ENCODE measurements around the gene RASGRF1.

RASGRF1 gene

DNA sequence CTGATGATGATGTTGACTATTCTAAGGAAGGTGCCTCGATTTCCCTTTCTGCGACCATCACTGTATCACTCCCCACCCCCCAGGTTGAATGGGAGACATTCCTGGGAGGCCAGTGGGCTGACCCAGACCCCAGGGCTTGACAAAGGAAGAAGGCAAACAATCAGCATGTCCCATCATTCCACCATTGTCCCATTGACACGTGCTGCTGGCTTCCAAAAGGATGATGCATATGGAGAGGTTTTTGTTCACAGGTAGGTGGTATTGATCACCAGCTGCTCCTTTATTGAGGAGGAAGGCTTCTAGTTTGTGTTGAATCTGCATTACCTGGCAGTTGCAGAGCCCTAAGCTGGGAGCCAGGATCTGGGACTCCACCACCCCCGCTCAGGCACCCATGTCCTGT lies 30.4 kb downstream of the RASGRF1 start (continued):
- no peak for TF ChIP-seq ZNF341 (tag by site-specific recombination; IDR thresholded peaks at IDR 0.05; ENCODE audit: low read depth)

GRCh38 chr15:79059081-79059572 lies 31.5 kb downstream of the RASGRF1 start:
- Histone ChIP-seq H3K4me3 (ENCODE audit: low read depth, low read length) (no peak overlapping the region), H3K27ac (ENCODE audit: extremely low read depth, low read depth, low read length) (no peak overlapping the region), H3K4me1 (ENCODE audit: control insufficient read depth, insufficient read depth, low read length) (no peaks in the 10 kb centered on the region), H3K9me3 (ENCODE audit: control insufficient read depth, insufficient read depth, low read depth, low read length) (no peaks in the 10 kb centered on the region), H3K36me3 (ENCODE audit: control insufficient read depth in 2 of 2, insufficient read depth in 1 of 2, low read length in 2 of 2) (no peaks in the 10 kb centered on the region)
- CTCF ChIA-PET = no interaction called here
- no peak for TF ChIP-seq ZNF18 (tag by site-specific recombination; IDR thresholded peaks at IDR 0.05)
- TF ChIP-seq, protein P1, sequence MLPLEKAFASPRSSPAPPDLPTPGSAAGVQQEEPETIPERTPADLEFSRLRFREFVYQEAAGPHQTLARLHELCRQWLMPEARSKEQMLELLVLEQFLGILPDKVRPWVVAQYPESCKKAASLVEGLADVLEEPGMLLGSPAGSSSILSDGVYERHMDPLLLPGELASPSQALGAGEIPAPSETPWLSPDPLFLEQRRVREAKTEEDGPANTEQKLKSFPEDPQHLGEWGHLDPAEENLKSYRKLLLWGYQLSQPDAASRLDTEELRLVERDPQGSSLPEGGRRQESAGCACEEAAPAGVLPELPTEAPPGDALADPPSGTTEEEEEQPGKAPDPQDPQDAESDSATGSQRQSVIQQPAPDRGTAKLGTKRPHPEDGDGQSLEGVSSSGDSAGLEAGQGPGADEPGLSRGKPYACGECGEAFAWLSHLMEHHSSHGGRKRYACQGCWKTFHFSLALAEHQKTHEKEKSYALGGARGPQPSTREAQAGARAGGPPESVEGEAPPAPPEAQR (tag by site-specific recombination; IDR thresholded peaks at IDR 0.05) = no peak
- no peak for TF ChIP-seq OVOL3 (tag by site-specific recombination; IDR thresholded peaks at IDR 0.05)
- no peak for TF ChIP-seq SCRT2 (tag by site-specific recombination; IDR thresholded peaks at IDR 0.05)
- TF ChIP-seq ZNF629 (tag by site-specific recombination; IDR thresholded peaks at IDR 0.05) = no peak
- no peak for TF ChIP-seq REPIN1 (tag by site-specific recombination; IDR thresholded peaks at IDR 0.05; ENCODE audit: low read depth)
- no peak for TF ChIP-seq ZNF148 (tag by site-specific recombination; IDR thresholded peaks at IDR 0.05; ENCODE audit: borderline replicate concordance)
- TF ChIP-seq HOXD13 (CRISPR knock-in tag; IDR thresholded peaks at IDR 0.05; ENCODE audit: borderline replicate concordance) = no peak
- no peak for TF ChIP-seq KLF1 (tag by site-specific recombination; IDR thresholded peaks at IDR 0.05)
- TF ChIP-seq PATZ1 (tag by site-specific recombination; IDR thresholded peaks at IDR 0.05) = no peak
- POLR2A ChIA-PET = no interaction called here

DNA sequence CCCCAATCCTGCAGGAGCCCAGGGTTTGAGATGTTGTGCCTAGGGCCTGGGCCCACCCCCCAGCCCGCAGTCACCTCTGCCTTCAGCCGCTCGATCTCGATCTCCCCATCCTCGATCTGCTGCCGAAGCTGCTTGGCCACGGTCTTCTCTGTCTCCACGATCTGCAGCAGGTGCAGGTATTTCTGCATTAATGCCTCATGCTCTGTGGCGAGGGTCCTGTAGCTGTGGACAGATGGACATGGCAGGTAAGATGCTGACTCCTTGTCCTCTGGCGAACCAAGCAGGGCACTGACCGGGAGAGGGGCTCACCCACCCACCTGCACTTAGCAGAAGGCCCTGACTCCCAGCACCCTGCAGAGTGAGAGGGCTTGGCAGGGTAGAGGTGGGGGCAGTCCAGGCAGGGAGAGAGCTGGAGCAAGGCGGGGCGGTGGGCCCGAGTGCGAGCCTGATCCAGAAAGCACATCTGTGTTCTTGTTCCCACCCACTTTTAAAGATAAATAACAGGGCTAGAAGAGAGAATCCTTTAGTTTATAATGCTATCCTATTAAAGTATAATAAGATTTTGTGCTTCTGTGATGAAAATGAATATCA lies 32.2 kb downstream of the RASGRF1 start:
- Histone ChIP-seq H3K4me1 (ENCODE audit: control insufficient read depth, insufficient read depth, low read length) (no peaks in the 10 kb centered on the region), H3K4me3 (ENCODE audit: low read depth, low read length) (no peak overlapping the region), H3K36me3 (ENCODE audit: control insufficient read depth in 2 of 2, insufficient read depth in 1 of 2, low read length in 2 of 2) (no peaks in the 10 kb centered on the region), H3K9me3 (ENCODE audit: control insufficient read depth, insufficient read depth, low read depth, low read length) (no peaks in the 10 kb centered on the region), H3K27ac (ENCODE audit: extremely low read depth, low read depth, low read length) (no peak overlapping the region)
- CTCF ChIA-PET = interaction anchor here (1.1 kb wide), 1 partner anchor 126 kb away, joined by 4 read pairs; no protein-coding TSS in a partner anchor
- POLR2A ChIA-PET = no interaction called here
- TF ChIP-seq ZNF707 (tag by site-specific recombination; IDR thresholded peaks at IDR 0.05) = no peak
- TF ChIP-seq ZNF350 (tag by site-specific recombination; IDR thresholded peaks at IDR 0.05) = no peak
- no peak for TF ChIP-seq ZNF121 (tag by site-specific recombination; IDR thresholded peaks at IDR 0.05)
- TF ChIP-seq, protein P2, sequence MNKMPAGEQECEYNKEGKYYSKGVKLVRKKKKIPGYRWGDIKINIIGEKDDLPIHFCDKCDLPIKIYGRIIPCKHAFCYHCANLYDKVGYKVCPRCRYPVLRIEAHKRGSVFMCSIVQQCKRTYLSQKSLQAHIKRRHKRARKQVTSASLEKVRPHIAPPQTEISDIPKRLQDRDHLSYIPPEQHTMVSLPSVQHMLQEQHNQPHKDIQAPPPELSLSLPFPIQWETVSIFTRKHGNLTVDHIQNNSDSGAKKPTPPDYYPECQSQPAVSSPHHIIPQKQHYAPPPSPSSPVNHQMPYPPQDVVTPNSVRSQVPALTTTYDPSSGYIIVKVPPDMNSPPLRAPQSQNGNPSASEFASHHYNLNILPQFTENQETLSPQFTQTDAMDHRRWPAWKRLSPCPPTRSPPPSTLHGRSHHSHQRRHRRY (tag by site-specific recombination; IDR thresholded peaks at IDR 0.05) = no peak
- no peak for TF ChIP-seq HOXD13 (CRISPR knock-in tag; IDR thresholded peaks at IDR 0.05; ENCODE audit: borderline replicate concordance)
- no peak for TF ChIP-seq ZBTB8A (tag by site-specific recombination; IDR thresholded peaks at IDR 0.05)
- TF ChIP-seq ZNF132 (tag by site-specific recombination; IDR thresholded peaks at IDR 0.05; ENCODE audit: borderline replicate concordance) = no peak
- no peak for TF ChIP-seq ZNF214 (tag by site-specific recombination; IDR thresholded peaks at IDR 0.05; ENCODE audit: borderline replicate concordance)
- no peak for TF ChIP-seq ZNF560 (tag by site-specific recombination; IDR thresholded peaks at IDR 0.05; ENCODE audit: borderline replicate concordance)
- TF ChIP-seq, protein P3, sequence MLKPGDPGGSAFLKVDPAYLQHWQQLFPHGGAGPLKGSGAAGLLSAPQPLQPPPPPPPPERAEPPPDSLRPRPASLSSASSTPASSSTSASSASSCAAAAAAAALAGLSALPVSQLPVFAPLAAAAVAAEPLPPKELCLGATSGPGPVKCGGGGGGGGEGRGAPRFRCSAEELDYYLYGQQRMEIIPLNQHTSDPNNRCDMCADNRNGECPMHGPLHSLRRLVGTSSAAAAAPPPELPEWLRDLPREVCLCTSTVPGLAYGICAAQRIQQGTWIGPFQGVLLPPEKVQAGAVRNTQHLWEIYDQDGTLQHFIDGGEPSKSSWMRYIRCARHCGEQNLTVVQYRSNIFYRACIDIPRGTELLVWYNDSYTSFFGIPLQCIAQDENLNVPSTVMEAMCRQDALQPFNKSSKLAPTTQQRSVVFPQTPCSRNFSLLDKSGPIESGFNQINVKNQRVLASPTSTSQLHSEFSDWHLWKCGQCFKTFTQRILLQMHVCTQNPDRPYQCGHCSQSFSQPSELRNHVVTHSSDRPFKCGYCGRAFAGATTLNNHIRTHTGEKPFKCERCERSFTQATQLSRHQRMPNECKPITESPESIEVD (tag by site-specific recombination; IDR thresholded peaks at IDR 0.05) = no peak
- TF ChIP-seq ZNF354C (tag by site-specific recombination; IDR thresholded peaks at IDR 0.05; ENCODE audit: borderline replicate concordance, low read depth) = no peak
- no peak for TF ChIP-seq KLF7 (tag by site-specific recombination; IDR thresholded peaks at IDR 0.05; ENCODE audit: borderline replicate concordance)
- TF ChIP-seq ZNF157 (tag by site-specific recombination; IDR thresholded peaks at IDR 0.05) = no peak

All from HEK293 (cell line).